Measurements from ENCODE around the gene ZFAND2B. TPM values are rescaled to one million over a fixed set of nuclear protein-coding genes. Genes with fewer than 3 reads are reported as not detected.

Gene ZFAND2B
- polyA plus RNA-seq, 1 donor from 2014 or later: 73.6 TPM

DNA sequence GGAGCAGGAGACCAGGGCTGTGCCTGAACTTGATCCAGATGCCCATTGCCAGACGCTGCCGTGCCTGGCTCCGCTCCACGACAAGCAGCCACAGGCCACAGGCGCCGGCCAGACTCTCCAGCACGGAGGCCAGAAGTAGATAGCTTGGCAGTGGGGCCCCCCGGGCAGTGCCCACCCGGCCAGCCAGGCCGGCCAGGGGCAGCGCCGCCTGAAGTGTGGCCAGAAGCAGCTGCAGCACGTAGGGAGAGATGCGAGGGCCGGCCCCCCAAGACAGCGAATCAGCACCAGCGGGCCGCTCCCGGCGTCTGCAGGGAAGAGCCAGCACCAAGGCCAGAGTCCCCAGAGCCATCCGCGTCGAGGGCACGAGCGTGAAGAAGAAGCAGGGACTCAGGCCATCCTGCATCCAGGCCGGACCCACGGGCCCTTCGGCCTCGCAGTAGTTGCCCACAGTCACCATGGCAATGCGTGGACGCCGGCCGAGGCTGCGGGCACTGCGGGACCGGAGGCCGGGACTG is 11.7 kb downstream of the ZFAND2B start (continued):
- TF ChIP-seq EP300 (conservative IDR thresholded peaks at IDR 0.05; ENCODE audit: poor library complexity, severe bottlenecking) (no peak), EZH2 (IDR thresholded peaks at IDR 0.05; ENCODE audit: borderline replicate concordance, insufficient read depth, low read length, poor library complexity, severe bottlenecking) (no peak)

DNA sequence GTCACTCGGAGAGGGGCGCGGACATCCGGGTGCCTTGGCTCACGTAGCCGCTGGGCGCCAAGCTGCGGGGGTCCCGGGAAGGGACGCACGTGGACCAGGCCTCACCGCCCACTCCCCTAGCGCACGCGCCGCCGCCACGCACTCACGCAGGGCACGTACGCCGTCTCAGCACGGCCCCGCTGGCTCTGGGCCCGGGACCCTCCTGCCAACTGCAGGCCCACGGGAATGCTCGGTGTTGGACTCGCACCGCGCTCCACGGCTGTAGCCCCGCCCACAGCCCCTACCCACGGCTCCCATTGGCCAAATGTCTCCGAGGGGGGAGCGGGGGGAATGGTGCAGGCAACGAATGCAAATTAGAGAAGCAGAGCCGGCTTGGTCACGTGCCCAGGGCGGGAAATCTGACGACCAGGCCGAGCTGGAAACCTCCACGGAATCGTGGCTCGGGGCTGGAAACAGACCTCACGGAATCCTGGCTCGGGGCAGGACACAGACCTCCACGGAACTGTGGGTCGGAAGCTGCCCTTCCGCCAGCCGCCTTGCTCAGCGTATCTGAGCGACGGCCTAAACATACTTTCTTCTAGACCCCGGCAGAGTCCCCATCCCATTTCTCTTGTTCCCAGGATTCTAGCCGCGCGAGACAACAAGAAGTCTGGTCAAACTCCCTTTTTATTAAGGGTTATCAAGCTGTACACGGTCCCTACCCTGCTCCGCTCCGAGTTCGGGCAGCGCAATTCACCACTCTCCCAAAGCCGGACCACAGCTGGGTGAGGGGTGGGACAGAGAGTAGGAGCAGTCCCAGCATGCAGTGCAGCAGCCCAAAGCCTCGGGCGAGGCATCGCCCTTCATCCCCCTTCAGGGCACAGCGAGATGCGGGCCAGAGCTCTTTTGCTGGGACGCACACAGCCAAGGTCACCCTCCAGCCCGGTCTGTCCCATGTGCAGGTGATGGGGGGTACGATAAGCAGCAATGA is 12.4 kb downstream of the ZFAND2B start, which contains the start of gene ABCB6:
Gene ABCB6 (minus strand): TSS at position 227 of the 970 bp plus-strand sequence. CDS start 285 bp downstream, outside the sequence.
- TF ChIP-seq, protein P1, sequence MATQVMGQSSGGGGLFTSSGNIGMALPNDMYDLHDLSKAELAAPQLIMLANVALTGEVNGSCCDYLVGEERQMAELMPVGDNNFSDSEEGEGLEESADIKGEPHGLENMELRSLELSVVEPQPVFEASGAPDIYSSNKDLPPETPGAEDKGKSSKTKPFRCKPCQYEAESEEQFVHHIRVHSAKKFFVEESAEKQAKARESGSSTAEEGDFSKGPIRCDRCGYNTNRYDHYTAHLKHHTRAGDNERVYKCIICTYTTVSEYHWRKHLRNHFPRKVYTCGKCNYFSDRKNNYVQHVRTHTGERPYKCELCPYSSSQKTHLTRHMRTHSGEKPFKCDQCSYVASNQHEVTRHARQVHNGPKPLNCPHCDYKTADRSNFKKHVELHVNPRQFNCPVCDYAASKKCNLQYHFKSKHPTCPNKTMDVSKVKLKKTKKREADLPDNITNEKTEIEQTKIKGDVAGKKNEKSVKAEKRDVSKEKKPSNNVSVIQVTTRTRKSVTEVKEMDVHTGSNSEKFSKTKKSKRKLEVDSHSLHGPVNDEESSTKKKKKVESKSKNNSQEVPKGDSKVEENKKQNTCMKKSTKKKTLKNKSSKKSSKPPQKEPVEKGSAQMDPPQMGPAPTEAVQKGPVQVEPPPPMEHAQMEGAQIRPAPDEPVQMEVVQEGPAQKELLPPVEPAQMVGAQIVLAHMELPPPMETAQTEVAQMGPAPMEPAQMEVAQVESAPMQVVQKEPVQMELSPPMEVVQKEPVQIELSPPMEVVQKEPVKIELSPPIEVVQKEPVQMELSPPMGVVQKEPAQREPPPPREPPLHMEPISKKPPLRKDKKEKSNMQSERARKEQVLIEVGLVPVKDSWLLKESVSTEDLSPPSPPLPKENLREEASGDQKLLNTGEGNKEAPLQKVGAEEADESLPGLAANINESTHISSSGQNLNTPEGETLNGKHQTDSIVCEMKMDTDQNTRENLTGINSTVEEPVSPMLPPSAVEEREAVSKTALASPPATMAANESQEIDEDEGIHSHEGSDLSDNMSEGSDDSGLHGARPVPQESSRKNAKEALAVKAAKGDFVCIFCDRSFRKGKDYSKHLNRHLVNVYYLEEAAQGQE (IDR thresholded peaks at IDR 0.05; ENCODE audit: borderline replicate concordance): no peak
- no peak for TF ChIP-seq EP300 (conservative IDR thresholded peaks at IDR 0.05; ENCODE audit: poor library complexity, severe bottlenecking)
- peak; percentile 91 for TF ChIP-seq MXI1 (conservative IDR thresholded peaks at IDR 0.05; ENCODE audit: poor library complexity, severe bottlenecking)
- peak; percentile 11 for TF ChIP-seq SMC3 (conservative IDR thresholded peaks at IDR 0.05; ENCODE audit: poor library complexity)
- TF ChIP-seq, protein P2, sequence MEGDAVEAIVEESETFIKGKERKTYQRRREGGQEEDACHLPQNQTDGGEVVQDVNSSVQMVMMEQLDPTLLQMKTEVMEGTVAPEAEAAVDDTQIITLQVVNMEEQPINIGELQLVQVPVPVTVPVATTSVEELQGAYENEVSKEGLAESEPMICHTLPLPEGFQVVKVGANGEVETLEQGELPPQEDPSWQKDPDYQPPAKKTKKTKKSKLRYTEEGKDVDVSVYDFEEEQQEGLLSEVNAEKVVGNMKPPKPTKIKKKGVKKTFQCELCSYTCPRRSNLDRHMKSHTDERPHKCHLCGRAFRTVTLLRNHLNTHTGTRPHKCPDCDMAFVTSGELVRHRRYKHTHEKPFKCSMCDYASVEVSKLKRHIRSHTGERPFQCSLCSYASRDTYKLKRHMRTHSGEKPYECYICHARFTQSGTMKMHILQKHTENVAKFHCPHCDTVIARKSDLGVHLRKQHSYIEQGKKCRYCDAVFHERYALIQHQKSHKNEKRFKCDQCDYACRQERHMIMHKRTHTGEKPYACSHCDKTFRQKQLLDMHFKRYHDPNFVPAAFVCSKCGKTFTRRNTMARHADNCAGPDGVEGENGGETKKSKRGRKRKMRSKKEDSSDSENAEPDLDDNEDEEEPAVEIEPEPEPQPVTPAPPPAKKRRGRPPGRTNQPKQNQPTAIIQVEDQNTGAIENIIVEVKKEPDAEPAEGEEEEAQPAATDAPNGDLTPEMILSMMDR (IDR thresholded peaks at IDR 0.05; ENCODE audit: poor library complexity, severe bottlenecking): no peak
- peak; percentile 80 for TF ChIP-seq POLR2AphosphoS5 (IDR thresholded peaks at IDR 0.05)
- TF ChIP-seq TAF1 (IDR thresholded peaks at IDR 0.05; ENCODE audit: low read depth): no peak
- TF ChIP-seq EZH2 (IDR thresholded peaks at IDR 0.05; ENCODE audit: borderline replicate concordance, insufficient read depth, low read length, poor library complexity, severe bottlenecking): no peak
- no peak for TF ChIP-seq RAD21 (conservative IDR thresholded peaks at IDR 0.05)
- H3K9ac ChIP-seq (ENCODE audit: low read length): peak within 1 kb of the TSS; percentile 60
- no peaks in the 10 kb centered on the region for H4K20me1 ChIP-seq (ENCODE audit: insufficient read depth)
- H3K27ac ChIP-seq (ENCODE audit: low read length): no peak within 1 kb of the TSS
- H3F3A ChIP-seq (ENCODE audit: insufficient read depth, low read length, poor library complexity, severe bottlenecking): no peaks in the 10 kb centered on the region
- no peak within 1 kb of the TSS for H2AFZ ChIP-seq (ENCODE audit: low read depth, low read length)
- no peaks in the 10 kb centered on the region for H3K9me2 ChIP-seq (ENCODE audit: insufficient read depth, low read length)
- no peaks in the 10 kb centered on the region for H3K27me3 ChIP-seq (ENCODE audit: insufficient read depth, low read depth, low read length)
- H3K4me3 ChIP-seq (ENCODE audit: low read length): peak within 1 kb of the TSS; percentile 79
- H3K36me3 ChIP-seq (ENCODE audit: insufficient read depth, low read length): no peaks in the 10 kb centered on the region
- H3K4me2 ChIP-seq (ENCODE audit: low read length): peak within 1 kb of the TSS; percentile 59
- H3K9me3 ChIP-seq (ENCODE audit: low read length): no peaks in the 10 kb centered on the region
- no peaks in the 10 kb centered on the region for H3K79me2 ChIP-seq (replicated peaks; ENCODE audit: insufficient read depth, low read length)
